GM23338 (cell line): Measurements from ENCODE around the gene TUBA3E.
"Not testable (repeated sequence)": the region's sequence is repeated elsewhere in the genome, so short reads cannot be mapped to it uniquely, and the experiment has no call there.

ENCODE experiments used
- CREB1 ChIP-seq: fragments of 250-450 bp; sonication (Bioruptor Pico); IDR thresholded peaks from 2 replicates; pipeline ENCODE4 v1.5.0; 2020; ENCODE audit warnings: low read depth, mild to moderate bottlenecking, moderate library complexity
- EZH2 ChIP-seq: fragments of 200-600 bp; sonication (generic); IDR thresholded peaks from one replicate; pipeline ENCODE4 v1.8.0; 2017; ENCODE audit warnings: antibody characterized with exemption, mild to moderate bottlenecking, low read depth; ENCODE audit not compliant: unreplicated experiment
- EZH2phosphoT487 ChIP-seq: fragments of 200-600 bp; sonication (generic); IDR thresholded peaks from one replicate; pipeline ENCODE4 v1.8.1; 2018; ENCODE audit warnings: antibody characterized with exemption; ENCODE audit not compliant: unreplicated experiment
- POLR2AphosphoS5 ChIP-seq: IDR thresholded peaks from 2 replicates; pipeline ENCODE4 v1.6.1; 2016; ENCODE audit warnings: antibody characterized with exemption, low read depth
- ZNF331 ChIP-seq: fragments of 250-450 bp; sonication (Bioruptor Pico); IDR thresholded peaks from 2 replicates; pipeline ENCODE4 v1.5.0; 2020; ENCODE audit warnings: low read depth, mild to moderate bottlenecking, moderate library complexity
- TF ChIP-seq, protein P1 (sequence below), 2 experiments: fragments of 200-600 bp in 1 of 2; sonication (generic) in 1 of 2; conservative IDR thresholded peaks; 2 replicates each; pipeline versions ENCODE4 v1.5.1 to v1.6.1; 2016 to 2017; ENCODE audit warnings: antibody characterized with exemption in 2 of 2, low read depth in 2 of 2, mild to moderate bottlenecking in 2 of 2, moderate library complexity in 1 of 2
- TF ChIP-seq, protein P2 (sequence below): IDR thresholded peaks from one replicate; pipeline ENCODE4 v1.6.1; 2018; ENCODE audit warnings: antibody characterized with exemption; ENCODE audit not compliant: unreplicated experiment

DNA sequence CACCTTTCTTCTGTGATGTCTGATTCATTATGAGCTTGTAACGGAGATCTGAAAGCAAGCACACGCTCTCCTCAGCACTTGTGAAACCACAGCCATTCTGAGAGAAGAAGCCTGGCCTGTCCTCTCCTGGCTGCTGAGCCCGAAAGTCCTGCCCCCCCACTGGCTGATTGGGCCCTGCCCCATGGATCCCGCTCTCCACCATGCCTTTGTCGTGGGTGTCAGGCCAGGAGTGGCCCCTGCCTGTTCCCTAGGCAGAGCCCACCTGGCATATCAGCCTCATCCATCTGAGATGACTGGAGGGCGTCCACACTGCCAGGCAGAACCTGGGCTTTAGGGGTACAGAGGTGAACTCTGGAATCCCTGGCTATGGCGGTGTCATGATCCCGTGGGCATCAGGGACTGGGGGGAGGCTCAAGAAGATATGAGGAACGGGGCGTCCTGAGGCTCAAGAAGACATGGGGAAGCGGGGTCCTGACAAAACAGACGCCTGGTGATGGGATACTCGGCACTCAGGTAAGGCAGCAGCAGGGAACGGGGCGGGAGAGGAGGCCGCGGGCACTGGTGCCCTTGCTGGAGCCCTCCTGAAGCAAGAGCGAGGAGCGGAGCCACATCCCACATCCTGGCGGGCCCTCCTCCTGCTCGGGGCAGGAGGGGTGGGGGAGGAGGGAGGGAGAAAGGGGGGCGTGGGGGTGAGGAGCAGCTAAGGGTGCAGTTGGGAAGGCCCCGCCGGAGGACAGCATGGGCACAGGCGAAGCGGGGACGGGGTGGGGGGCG is 54.8 kb downstream of the TUBA3E start:
- TF ChIP-seq POLR2AphosphoS5; EZH2; EZH2phosphoT487; CREB1 (CRISPR knock-in tag); ZNF331 (CRISPR knock-in tag): not testable (repeated sequence)
- TF ChIP-seq, protein P1, sequence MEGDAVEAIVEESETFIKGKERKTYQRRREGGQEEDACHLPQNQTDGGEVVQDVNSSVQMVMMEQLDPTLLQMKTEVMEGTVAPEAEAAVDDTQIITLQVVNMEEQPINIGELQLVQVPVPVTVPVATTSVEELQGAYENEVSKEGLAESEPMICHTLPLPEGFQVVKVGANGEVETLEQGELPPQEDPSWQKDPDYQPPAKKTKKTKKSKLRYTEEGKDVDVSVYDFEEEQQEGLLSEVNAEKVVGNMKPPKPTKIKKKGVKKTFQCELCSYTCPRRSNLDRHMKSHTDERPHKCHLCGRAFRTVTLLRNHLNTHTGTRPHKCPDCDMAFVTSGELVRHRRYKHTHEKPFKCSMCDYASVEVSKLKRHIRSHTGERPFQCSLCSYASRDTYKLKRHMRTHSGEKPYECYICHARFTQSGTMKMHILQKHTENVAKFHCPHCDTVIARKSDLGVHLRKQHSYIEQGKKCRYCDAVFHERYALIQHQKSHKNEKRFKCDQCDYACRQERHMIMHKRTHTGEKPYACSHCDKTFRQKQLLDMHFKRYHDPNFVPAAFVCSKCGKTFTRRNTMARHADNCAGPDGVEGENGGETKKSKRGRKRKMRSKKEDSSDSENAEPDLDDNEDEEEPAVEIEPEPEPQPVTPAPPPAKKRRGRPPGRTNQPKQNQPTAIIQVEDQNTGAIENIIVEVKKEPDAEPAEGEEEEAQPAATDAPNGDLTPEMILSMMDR (conservative IDR thresholded peaks at IDR 0.05; ENCODE audit: low read depth in 2 of 2): not testable (repeated sequence)
- TF ChIP-seq, protein P2, sequence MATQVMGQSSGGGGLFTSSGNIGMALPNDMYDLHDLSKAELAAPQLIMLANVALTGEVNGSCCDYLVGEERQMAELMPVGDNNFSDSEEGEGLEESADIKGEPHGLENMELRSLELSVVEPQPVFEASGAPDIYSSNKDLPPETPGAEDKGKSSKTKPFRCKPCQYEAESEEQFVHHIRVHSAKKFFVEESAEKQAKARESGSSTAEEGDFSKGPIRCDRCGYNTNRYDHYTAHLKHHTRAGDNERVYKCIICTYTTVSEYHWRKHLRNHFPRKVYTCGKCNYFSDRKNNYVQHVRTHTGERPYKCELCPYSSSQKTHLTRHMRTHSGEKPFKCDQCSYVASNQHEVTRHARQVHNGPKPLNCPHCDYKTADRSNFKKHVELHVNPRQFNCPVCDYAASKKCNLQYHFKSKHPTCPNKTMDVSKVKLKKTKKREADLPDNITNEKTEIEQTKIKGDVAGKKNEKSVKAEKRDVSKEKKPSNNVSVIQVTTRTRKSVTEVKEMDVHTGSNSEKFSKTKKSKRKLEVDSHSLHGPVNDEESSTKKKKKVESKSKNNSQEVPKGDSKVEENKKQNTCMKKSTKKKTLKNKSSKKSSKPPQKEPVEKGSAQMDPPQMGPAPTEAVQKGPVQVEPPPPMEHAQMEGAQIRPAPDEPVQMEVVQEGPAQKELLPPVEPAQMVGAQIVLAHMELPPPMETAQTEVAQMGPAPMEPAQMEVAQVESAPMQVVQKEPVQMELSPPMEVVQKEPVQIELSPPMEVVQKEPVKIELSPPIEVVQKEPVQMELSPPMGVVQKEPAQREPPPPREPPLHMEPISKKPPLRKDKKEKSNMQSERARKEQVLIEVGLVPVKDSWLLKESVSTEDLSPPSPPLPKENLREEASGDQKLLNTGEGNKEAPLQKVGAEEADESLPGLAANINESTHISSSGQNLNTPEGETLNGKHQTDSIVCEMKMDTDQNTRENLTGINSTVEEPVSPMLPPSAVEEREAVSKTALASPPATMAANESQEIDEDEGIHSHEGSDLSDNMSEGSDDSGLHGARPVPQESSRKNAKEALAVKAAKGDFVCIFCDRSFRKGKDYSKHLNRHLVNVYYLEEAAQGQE: not testable (repeated sequence)
